ENCODE results near the gene ZBTB34. TPM values are rescaled to one million over a fixed set of nuclear protein-coding genes. Genes with fewer than 3 reads are reported as not detected.

Gene ZBTB34
- total and polyA plus RNA-seq, 7 donors: 2.0 to 7.3 (median 4.6) TPM

GRCh38 chr9:126852086-126852688 lies 8.3 kb upstream of the ZBTB34 start:
- TF ChIP-seq CTCF (IDR thresholded peaks at IDR 0.05): no peak
- Histone ChIP-seq H3K9me3 (no peaks in the 10 kb centered on the region), H3K4me1 (no peaks in the 10 kb centered on the region), H3K27ac (no peak overlapping the region), H3K27me3 (ENCODE audit: insufficient read depth in 3 of 3, low read length in 2 of 3) (no peaks in the 10 kb centered on the region), H3K4me3 (no peak overlapping the region), H3K36me3 (ENCODE audit: insufficient read depth in 1 of 2, low read depth in 1 of 2) (no peaks in the 10 kb centered on the region)
- intact Hi-C loops (cut with DNase I): no loop called here
- ATAC-seq (no peak), DNase-seq (no peak)
- 37 to 54% (median 52%) methylated on average over 3 of the region's 3 CpGs for WGBS, 3 donors

- no peak for DNase-seq
- H3K36me3 ChIP-seq (ENCODE audit: insufficient read depth in 1 of 2, low read depth in 1 of 2): no peaks in the 10 kb centered on the region
Measured at GRCh38 chr9:126853667-126854066, 6.8 kb upstream of the ZBTB34 start.

GRCh38 chr9:126854734-126855133 lies 5.7 kb upstream of the ZBTB34 start:
- ATAC-seq: no peak
- DNase-seq: no peak
- peaks cover 5% of the 10 kb centered on the region for H3K4me1 ChIP-seq
- intact Hi-C loops (cut with DNase I): no loop called here
- no peaks in the 10 kb centered on the region for H3K36me3 ChIP-seq (ENCODE audit: insufficient read depth in 1 of 2, low read depth in 1 of 2)
- H3K9me3 ChIP-seq: no peaks in the 10 kb centered on the region
- H3K27me3 ChIP-seq (ENCODE audit: insufficient read depth in 3 of 3, low read length in 2 of 3): no peaks in the 10 kb centered on the region
- no peak overlapping the region for H3K27ac ChIP-seq
- no peak for TF ChIP-seq CTCF (IDR thresholded peaks at IDR 0.05)
- no peak overlapping the region for H3K4me3 ChIP-seq
- WGBS, 3 donors: 46 to 54% (median 52%) methylated on average over 7 of the region's 7 CpGs

More at GRCh38 chr9:126853667-126854066, 6.8 kb upstream of the ZBTB34 start:
- no peak for ATAC-seq
- Histone ChIP-seq H3K4me3 (no peak overlapping the region), H3K9me3 (no peaks in the 10 kb centered on the region), H3K27ac (no peak overlapping the region), H3K4me1 (peaks cover 4% of the 10 kb centered on the region), H3K27me3 (ENCODE audit: insufficient read depth in 3 of 3, low read length in 2 of 3) (no peaks in the 10 kb centered on the region)
- WGBS, 3 donors: 84 to 92% (median 86%) methylated on average over 5 of the region's 5 CpGs
- TF ChIP-seq CTCF (IDR thresholded peaks at IDR 0.05): no peak
- intact Hi-C loops (cut with DNase I): no loop called here

GRCh38 chr9:126856326-126856877 lies 4.0 kb upstream of the ZBTB34 start:
- Histone ChIP-seq H3K27me3 (ENCODE audit: insufficient read depth in 3 of 3, low read length in 2 of 3) (no peaks in the 10 kb centered on the region), H3K27ac (no peak overlapping the region), H3K36me3 (ENCODE audit: insufficient read depth in 1 of 2, low read depth in 1 of 2) (no peaks in the 10 kb centered on the region), H3K4me1 (peaks cover 8% of the 10 kb centered on the region), H3K4me3 (no peak overlapping the region), H3K9me3 (no peaks in the 10 kb centered on the region)
- TF ChIP-seq CTCF (IDR thresholded peaks at IDR 0.05): no peak
- 75 to 89% (median 86%) methylated on average over 6 of the region's 6 CpGs for WGBS, 3 donors
- intact Hi-C loops (cut with DNase I): no loop called here
- ATAC-seq (no peak), DNase-seq (no peak)

Data from psoas muscle (tissue), 8 donors.